Measurements from ENCODE around the gene MTUS2. TPM values are rescaled to one million over a fixed set of nuclear protein-coding genes. Genes with fewer than 3 reads are reported as not detected.

The MTUS2 gene
- total RNA-seq, 4 donors from 2014 or later, result 0.26 to 0.72 (median 0.38) TPM; not detected in 1

GRCh38 chr13:29136341-29136740 is 316.2 kb downstream of the MTUS2 start:
- no peaks in the 10 kb centered on the region for H3K36me3 ChIP-seq
- TF ChIP-seq POLR2A (IDR thresholded peaks at IDR 0.05) (no peak), POLR2AphosphoS5 (IDR thresholded peaks at IDR 0.05) (no peak), CTCF (IDR thresholded peaks at IDR 0.05) (no peak)
- no peaks in the 10 kb centered on the region for H3K9me3 ChIP-seq
- DNase-seq (ENCODE audit: low spot score in 2 of 2), result no peak
- H3K4me1 ChIP-seq, result no peaks in the 10 kb centered on the region
- WGBS, result 85% methylated on average over 2 of the region's 2 CpGs
- H3K4me3 ChIP-seq, result no peak overlapping the region
- H3K27me3 ChIP-seq, result no peaks in the 10 kb centered on the region
- H3K27ac ChIP-seq, result no peak overlapping the region

- Histone ChIP-seq H3K36me3 (no peaks in the 10 kb centered on the region), H3K4me3 (no peak overlapping the region), H3K27me3 (no peaks in the 10 kb centered on the region), H3K27ac (no peak overlapping the region), H3K9me3 (no peaks in the 10 kb centered on the region), H3K4me1 (no peaks in the 10 kb centered on the region)
- 100% methylated on average over 1 of the region's 1 CpG for WGBS
- DNase-seq (ENCODE audit: low spot score in 2 of 2), result no peak
- TF ChIP-seq POLR2A (IDR thresholded peaks at IDR 0.05), result no peak
These were observed 316.9 kb downstream of the MTUS2 start for GRCh38 chr13:29137016-29137415.

GRCh38 chr13:29137995-29138394 is 317.9 kb downstream of the MTUS2 start:
- WGBS, result 70% methylated on average over 1 of the region's 1 CpG
- Histone ChIP-seq H3K27ac (no peak overlapping the region), H3K9me3 (no peaks in the 10 kb centered on the region), H3K4me3 (no peak overlapping the region), H3K36me3 (no peaks in the 10 kb centered on the region), H3K27me3 (no peaks in the 10 kb centered on the region), H3K4me1 (no peaks in the 10 kb centered on the region)
- DNase-seq (ENCODE audit: low spot score in 2 of 2), result no peak
- TF ChIP-seq POLR2A (IDR thresholded peaks at IDR 0.05) (no peak), POLR2AphosphoS5 (IDR thresholded peaks at IDR 0.05) (no peak), EP300 (IDR thresholded peaks at IDR 0.05) (no peak), CTCF (IDR thresholded peaks at IDR 0.05) (no peak)

GRCh38 chr13:29140277-29140676 is 320.1 kb downstream of the MTUS2 start:
- Histone ChIP-seq H3K36me3 (no peaks in the 10 kb centered on the region), H3K27ac (no peak overlapping the region), H3K4me3 (no peak overlapping the region), H3K9me3 (no peaks in the 10 kb centered on the region), H3K27me3 (no peaks in the 10 kb centered on the region), H3K4me1 (no peaks in the 10 kb centered on the region)
- TF ChIP-seq POLR2AphosphoS5 (IDR thresholded peaks at IDR 0.05) (no peak), EP300 (IDR thresholded peaks at IDR 0.05) (peak; percentile 93), POLR2A (IDR thresholded peaks at IDR 0.05) (no peak), CTCF (IDR thresholded peaks at IDR 0.05) (no peak)
- 19% methylated on average over 4 of the region's 4 CpGs for WGBS
- no peak for DNase-seq (ENCODE audit: low spot score in 2 of 2)

- no peaks in the 10 kb centered on the region for H3K4me1 ChIP-seq
- no peaks in the 10 kb centered on the region for H3K9me3 ChIP-seq
- no peaks in the 10 kb centered on the region for H3K27me3 ChIP-seq
- TF ChIP-seq POLR2A (IDR thresholded peaks at IDR 0.05) (no peak), EP300 (IDR thresholded peaks at IDR 0.05) (no peak), POLR2AphosphoS5 (IDR thresholded peaks at IDR 0.05) (no peak), CTCF (IDR thresholded peaks at IDR 0.05) (no peak)
- no peak overlapping the region for H3K27ac ChIP-seq
- H3K4me3 ChIP-seq, result no peak overlapping the region
- whole genome bisulfite sequencing, result 56% methylated on average over 1 of the region's 1 CpG
- no peaks in the 10 kb centered on the region for H3K36me3 ChIP-seq
- DNase-seq (ENCODE audit: low spot score in 2 of 2), result no peak
These were observed 323.7 kb downstream of the MTUS2 start for GRCh38 chr13:29143847-29144246.

- TF ChIP-seq EP300 (IDR thresholded peaks at IDR 0.05) (no peak), POLR2A (IDR thresholded peaks at IDR 0.05) (no peak), POLR2AphosphoS5 (IDR thresholded peaks at IDR 0.05) (no peak), CTCF (IDR thresholded peaks at IDR 0.05) (no peak)
- no peak for DNase-seq (ENCODE audit: low spot score in 2 of 2)
- no peaks in the 10 kb centered on the region for H3K4me1 ChIP-seq
- WGBS, result 83% methylated on average over 2 of the region's 2 CpGs
- H3K27ac ChIP-seq, result no peak overlapping the region
- H3K9me3 ChIP-seq, result no peaks in the 10 kb centered on the region
- H3K36me3 ChIP-seq, result no peaks in the 10 kb centered on the region
- no peaks in the 10 kb centered on the region for H3K27me3 ChIP-seq
- H3K4me3 ChIP-seq, result no peak overlapping the region
These were observed 334.3 kb downstream of the MTUS2 start for GRCh38 chr13:29154390-29154789.

Measured in suprapubic skin (tissue), 4 donors.